OCI-LY1 (cell line): ENCODE measurements around the gene MDM1.

Experiments
- H2AFZ ChIP-seq: fragments of 200-600 bp; sonication (generic), shearing (Covaris generic); 2 replicates; pipeline ENCODE4 v1.6.0; 2014; ENCODE audit warnings: antibody characterized with exemption, mild to moderate bottlenecking, low read length
- H3F3A ChIP-seq: fragments of 200-600 bp; sonication (generic), shearing (Covaris generic); 2 replicates; pipeline ENCODE4 v1.6.0; 2014; ENCODE audit warnings: mild to moderate bottlenecking, antibody characterized with exemption, low read length, moderate library complexity; ENCODE audit not compliant: insufficient read depth
- H3K27ac ChIP-seq: fragments of 200-600 bp; sonication (generic); 2 replicates; pipeline ENCODE4 v1.5.1; 2014; ENCODE audit warnings: low read length, mixed run types, mild to moderate bottlenecking, low read depth; ENCODE audit not compliant: poor library complexity, severe bottlenecking
- H3K27me3 ChIP-seq: fragments of 200-600 bp; sonication (generic); 2 replicates; pipeline ENCODE4 v1.6.0; 2014; ENCODE audit warnings: antibody characterized with exemption, mild to moderate bottlenecking, low read length, moderate library complexity; ENCODE audit not compliant: insufficient read depth
- H3K36me3 ChIP-seq: fragments of 200-600 bp; sonication (generic); 2 replicates; pipeline ENCODE4 v1.6.1; 2014; ENCODE audit warnings: mild to moderate bottlenecking, antibody characterized with exemption, low read length, moderate library complexity, mixed read lengths; ENCODE audit not compliant: insufficient read depth
- H3K4me1 ChIP-seq: fragments of 200-600 bp; sonication (generic); 2 replicates; pipeline ENCODE4 v1.5.1; 2014; ENCODE audit warnings: mild to moderate bottlenecking, low read length, moderate library complexity; ENCODE audit not compliant: insufficient read depth, severe bottlenecking
- H3K4me2 ChIP-seq: fragments of 200-600 bp; sonication (generic), shearing (Covaris generic); 2 replicates; pipeline ENCODE4 v1.6.1; 2014; ENCODE audit warnings: low read length
- H3K4me3 ChIP-seq: fragments of 200-600 bp; sonication (generic); 2 replicates; pipeline ENCODE4 v1.5.1; 2014; ENCODE audit warnings: low read length, low read depth, mild to moderate bottlenecking, mixed read lengths; ENCODE audit not compliant: poor library complexity, severe bottlenecking
- H3K79me2 ChIP-seq: fragments of 200-600 bp; shearing (Covaris generic); 2 replicates; pipeline ENCODE4 v1.6.1; 2016; ENCODE audit warnings: mixed run types, low read length, mixed read lengths; ENCODE audit not compliant: insufficient read depth
- H3K9ac ChIP-seq: fragments of 200-600 bp; sonication (generic), shearing (Covaris generic); 2 replicates; pipeline ENCODE4 v1.6.1; 2014; ENCODE audit warnings: mild to moderate bottlenecking, low read length, mixed read lengths
- H3K9me2 ChIP-seq: fragments of 200-600 bp; sonication (generic), shearing (Covaris generic); 2 replicates; pipeline ENCODE4 v1.6.1; 2014; ENCODE audit warnings: low read depth, mild to moderate bottlenecking, low read length, mixed read lengths
- H3K9me3 ChIP-seq: fragments of 200-600 bp; shearing (Covaris generic); 2 replicates; pipeline ENCODE4 v1.6.1; 2014; ENCODE audit warnings: low read length, mixed read lengths
- H4K20me1 ChIP-seq: fragments of 200-600 bp; sonication (generic), shearing (Covaris generic); 2 replicates; pipeline ENCODE4 v1.6.0; 2016; ENCODE audit warnings: mild to moderate bottlenecking, low read length; ENCODE audit not compliant: insufficient read depth
- CTCF ChIP-seq: fragments of 200-600 bp; sonication (generic), shearing (Covaris generic); IDR thresholded peaks from 2 replicates; pipeline ENCODE4 v1.5.1; 2017; ENCODE audit warnings: mild to moderate bottlenecking, antibody characterized with exemption, low read length, moderate library complexity, mixed read lengths
- EZH2 ChIP-seq: fragments of 200-600 bp; sonication (generic), shearing (Covaris generic); IDR thresholded peaks from 2 replicates; pipeline ENCODE4 v1.8.0; 2017; ENCODE audit warnings: borderline replicate concordance, mixed run types, mild to moderate bottlenecking, antibody characterized with exemption, low read length, moderate library complexity, mixed read lengths

The MDM1 gene

DNA sequence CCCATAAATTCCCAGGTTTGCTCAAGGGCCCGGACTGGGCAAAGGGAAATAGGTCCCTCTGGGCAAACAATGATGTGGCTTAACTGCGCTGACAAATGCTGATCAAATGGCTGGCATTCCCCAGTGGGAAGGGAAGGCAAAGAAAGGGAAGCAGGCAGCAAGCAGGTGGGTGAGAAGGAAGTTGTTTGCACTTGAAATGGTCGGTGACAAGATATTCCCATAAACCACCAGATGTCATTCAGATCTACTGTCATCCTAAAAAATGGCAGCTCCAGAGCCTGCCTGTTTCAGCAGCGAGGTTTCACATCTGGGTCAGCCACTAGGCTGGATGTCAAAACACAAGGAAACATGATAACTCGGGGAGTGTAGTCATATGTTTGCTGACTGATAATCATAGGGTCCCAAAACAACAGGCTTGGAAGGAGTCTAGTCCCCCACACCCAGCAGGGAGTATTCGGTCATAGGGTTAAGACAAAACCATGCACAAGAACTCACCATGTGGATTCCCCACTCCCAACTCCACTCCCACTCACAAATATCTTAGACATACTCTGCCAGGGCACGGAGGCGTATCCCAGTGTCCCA is 37.9 kb upstream of the MDM1 start:
- Histone ChIP-seq H3K4me2 (no peak overlapping the region), H3K4me3 (no peak overlapping the region), H3K36me3 (no peaks in the 10 kb centered on the region), H3K4me1 (peaks cover 4% of the 10 kb centered on the region), H4K20me1 (no peaks in the 10 kb centered on the region), H3K9me3 (no peaks in the 10 kb centered on the region), H3K9ac (no peak overlapping the region), H2AFZ (no peak overlapping the region), H3K79me2 (no peaks in the 10 kb centered on the region), H3K9me2 (no peaks in the 10 kb centered on the region), H3K27me3 (no peaks in the 10 kb centered on the region), H3F3A (no peaks in the 10 kb centered on the region), H3K27ac (no peak overlapping the region)
- TF ChIP-seq EZH2: no peak
- TF ChIP-seq CTCF: no peak

DNA sequence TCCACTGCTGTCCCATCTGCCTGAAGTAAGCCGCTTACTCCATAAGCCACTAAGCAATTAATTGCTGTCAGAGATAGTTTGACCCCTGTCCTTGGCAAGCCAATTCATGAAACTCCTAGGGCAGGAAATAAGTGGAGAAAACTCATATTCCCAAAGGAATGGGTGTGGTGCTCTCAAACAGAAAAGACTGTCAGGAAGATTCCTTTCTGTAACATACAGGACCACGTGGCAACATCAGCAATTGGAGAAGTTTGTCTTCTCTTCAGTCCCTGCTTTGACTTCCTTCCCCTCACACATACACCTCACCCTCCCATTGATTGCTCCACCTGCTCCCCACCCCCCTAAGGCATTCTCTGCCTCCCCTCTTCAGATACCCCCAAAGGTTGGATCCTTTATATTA is 36.2 kb upstream of the MDM1 start:
- H3F3A ChIP-seq: no peaks in the 10 kb centered on the region
- H3K27me3 ChIP-seq: no peaks in the 10 kb centered on the region
- no peak overlapping the region for H3K4me3 ChIP-seq
- H3K36me3 ChIP-seq: no peaks in the 10 kb centered on the region
- H3K9me3 ChIP-seq: no peaks in the 10 kb centered on the region
- no peaks in the 10 kb centered on the region for H3K9me2 ChIP-seq
- no peaks in the 10 kb centered on the region for H4K20me1 ChIP-seq
- H3K4me1 ChIP-seq: peaks cover 11% of the 10 kb centered on the region
- no peak overlapping the region for H3K27ac ChIP-seq
- H2AFZ ChIP-seq: no peak overlapping the region
- no peaks in the 10 kb centered on the region for H3K79me2 ChIP-seq
- no peak overlapping the region for H3K9ac ChIP-seq
- no peak for TF ChIP-seq EZH2
- TF ChIP-seq CTCF: no peak
- H3K4me2 ChIP-seq: no peak overlapping the region

- no peaks in the 10 kb centered on the region for H3K79me2 ChIP-seq
- H3K4me1 ChIP-seq: peaks cover 11% of the 10 kb centered on the region
- H3K9me3 ChIP-seq: no peaks in the 10 kb centered on the region
- no peak for TF ChIP-seq EZH2
- no peak for TF ChIP-seq CTCF
- H4K20me1 ChIP-seq: no peaks in the 10 kb centered on the region
- no peaks in the 10 kb centered on the region for H3K9me2 ChIP-seq
- H3K4me3 ChIP-seq: no peak overlapping the region
- H3K27me3 ChIP-seq: no peaks in the 10 kb centered on the region
- no peak overlapping the region for H3K9ac ChIP-seq
- H3K36me3 ChIP-seq: no peaks in the 10 kb centered on the region
- no peak overlapping the region for H3K4me2 ChIP-seq
- H3F3A ChIP-seq: no peaks in the 10 kb centered on the region
- H2AFZ ChIP-seq: no peak overlapping the region
- no peak overlapping the region for H3K27ac ChIP-seq
These were observed 35.7 kb upstream of the MDM1 start for GRCh38 chr12:68367903-68368302.
